ENCODE measurements around the gene RAPGEF6.

GRCh38 chr5:131579917-131580671, 54.9 kb downstream of the RAPGEF6 start:
- TF ChIP-seq, protein P1, sequence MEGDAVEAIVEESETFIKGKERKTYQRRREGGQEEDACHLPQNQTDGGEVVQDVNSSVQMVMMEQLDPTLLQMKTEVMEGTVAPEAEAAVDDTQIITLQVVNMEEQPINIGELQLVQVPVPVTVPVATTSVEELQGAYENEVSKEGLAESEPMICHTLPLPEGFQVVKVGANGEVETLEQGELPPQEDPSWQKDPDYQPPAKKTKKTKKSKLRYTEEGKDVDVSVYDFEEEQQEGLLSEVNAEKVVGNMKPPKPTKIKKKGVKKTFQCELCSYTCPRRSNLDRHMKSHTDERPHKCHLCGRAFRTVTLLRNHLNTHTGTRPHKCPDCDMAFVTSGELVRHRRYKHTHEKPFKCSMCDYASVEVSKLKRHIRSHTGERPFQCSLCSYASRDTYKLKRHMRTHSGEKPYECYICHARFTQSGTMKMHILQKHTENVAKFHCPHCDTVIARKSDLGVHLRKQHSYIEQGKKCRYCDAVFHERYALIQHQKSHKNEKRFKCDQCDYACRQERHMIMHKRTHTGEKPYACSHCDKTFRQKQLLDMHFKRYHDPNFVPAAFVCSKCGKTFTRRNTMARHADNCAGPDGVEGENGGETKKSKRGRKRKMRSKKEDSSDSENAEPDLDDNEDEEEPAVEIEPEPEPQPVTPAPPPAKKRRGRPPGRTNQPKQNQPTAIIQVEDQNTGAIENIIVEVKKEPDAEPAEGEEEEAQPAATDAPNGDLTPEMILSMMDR (conservative IDR thresholded peaks at IDR 0.05; ENCODE audit: low read depth, low read length), result no peak
- TF ChIP-seq EZH2 (IDR thresholded peaks at IDR 0.05; ENCODE audit: borderline replicate concordance, low read depth, low read length, poor library complexity, severe bottlenecking), result no peak

Data from A673 (cell line).